RPMI8226 (cell line): ENCODE data around the gene KRTAP9-4.
"Not testable (repeated sequence)": the region's sequence is repeated elsewhere in the genome, so short reads cannot be mapped to it uniquely, and the experiment has no call there.

Experiments used
- DNase-seq: peaks from one replicate; pipeline ENCODE4 v3.0.0-alpha.2; 2015

Gene KRTAP9-4

GRCh38 chr17:41249637-41250240, at the start of gene KRTAP9-4:
TSS of gene KRTAP9-4 (plus strand) at chr17:41249687. CDS start at chr17:41249721, 34 bp downstream.
- not testable (repeated sequence) for DNase-seq

- DNase-seq, result peak; percentile 90
Observed at GRCh38 chr17:41211845-41212466, 37.5 kb upstream of the KRTAP9-4 start.

GRCh38 chr17:41212524-41213169, 36.8 kb upstream of the KRTAP9-4 start:
- DNase-seq, result peak; percentile 75

GRCh38 chr17:41215681-41216080, 33.8 kb upstream of the KRTAP9-4 start:
- no peak for DNase-seq

GRCh38 chr17:41223821-41224220, 25.7 kb upstream of the KRTAP9-4 start:
- no peak for DNase-seq

- no peak for DNase-seq
Observed at GRCh38 chr17:41226051-41226450, 23.4 kb upstream of the KRTAP9-4 start.

- not testable (repeated sequence) for DNase-seq
Observed at GRCh38 chr17:41226598-41227095, 22.8 kb upstream of the KRTAP9-4 start, which contains the start of gene KRTAP9-2. TSS of gene KRTAP9-2 (plus strand) at chr17:41226648. CDS start at chr17:41226655, 7 bp downstream.

- DNase-seq, result no peak
Observed at GRCh38 chr17:41230094-41230493, 19.4 kb upstream of the KRTAP9-4 start.

- DNase-seq, result no peak
Observed at GRCh38 chr17:41231731-41232130, 17.8 kb upstream of the KRTAP9-4 start.

- DNase-seq, result not testable (repeated sequence)
Observed at GRCh38 chr17:41232399-41233105, 16.9 kb upstream of the KRTAP9-4 start, which contains the start of gene KRTAP9-3. TSS of gene KRTAP9-3 (plus strand) at chr17:41232449. CDS start at chr17:41232502, 53 bp downstream.

- DNase-seq, result not testable (repeated sequence)
Observed at GRCh38 chr17:41237116-41237515, 12.4 kb upstream of the KRTAP9-4 start.

- peak; percentile 9 for DNase-seq
Observed at GRCh38 chr17:41237949-41238437, 11.5 kb upstream of the KRTAP9-4 start, which contains the start of gene KRTAP9-8. TSS of gene KRTAP9-8 (plus strand) at chr17:41237999. CDS start at chr17:41238052, 53 bp downstream.

GRCh38 chr17:41246995-41247787, 2.3 kb upstream of the KRTAP9-4 start:
- DNase-seq, result not testable (repeated sequence)

- no peak for DNase-seq
Observed at GRCh38 chr17:41251261-41251660, 1.8 kb downstream of the KRTAP9-4 start.

- no peak for DNase-seq
Observed at GRCh38 chr17:41254861-41255260, 5.4 kb downstream of the KRTAP9-4 start.

- not testable (repeated sequence) for DNase-seq
Observed at GRCh38 chr17:41255381-41256290, 6.1 kb downstream of the KRTAP9-4 start, which contains the start of gene KRTAP9-9. TSS of gene KRTAP9-9 (plus strand) at chr17:41255384.

GRCh38 chr17:41256291-41256685, 6.8 kb downstream of the KRTAP9-4 start:
- DNase-seq, result no peak

- DNase-seq, result no peak
Observed at GRCh38 chr17:41258406-41258805, 8.9 kb downstream of the KRTAP9-4 start.

- DNase-seq, result no peak
Observed at GRCh38 chr17:41263212-41263611, 13.7 kb downstream of the KRTAP9-4 start.

- no peak for DNase-seq
Observed at GRCh38 chr17:41264599-41264998, 15.1 kb downstream of the KRTAP9-4 start.

- DNase-seq, result no peak
Observed at GRCh38 chr17:41265078-41265477, 15.6 kb downstream of the KRTAP9-4 start, which contains the start of gene KRTAP9-6. TSS of gene KRTAP9-6 (plus strand) at chr17:41265378. CDS start at chr17:41265378, 0 bp downstream.
